OCI-LY7 (cell line): ENCODE data around the gene COBLL1. TPM values are rescaled to one million over a fixed set of nuclear protein-coding genes. Genes with fewer than 3 reads are reported as not detected.

Source experiments
- BruUV-seq: library from RNA; stranded (reverse); fragments of 400-500 nt; replicated peaks from 2 replicates; lab custom pipeline; 2021; lab: Mats Ljungman, UMichigan
- CTCF ChIA-PET: fragments of 300-600 bp; sonication (Branson Sonifier 250); formaldehyde crosslinking; loops from one replicate; lab custom pipeline; 2022; ENCODE audit warnings: antibody characterized with exemption; ENCODE audit not compliant: unreplicated experiment; lab: Charles Lee
- POLR2A ChIA-PET: fragments of 300-600 bp; sonication (Branson Sonifier 250); formaldehyde crosslinking; loops from one replicate; lab custom pipeline; 2022; ENCODE audit warnings: antibody characterized with exemption; lab: Charles Lee
- DNase-seq: peaks from one replicate; pipeline ENCODE4 v3.0.0-alpha.2; 2015; ENCODE audit warnings: low spot score
- H2AFZ ChIP-seq: fragments of 200-600 bp; sonication (generic), shearing (Covaris generic); 2 replicates; pipeline ENCODE4 v1.6.1; 2014; ENCODE audit warnings: mild to moderate bottlenecking, antibody characterized with exemption, low read length, moderate library complexity
- H3K27ac ChIP-seq: fragments of 200-600 bp; sonication (generic); 2 replicates; pipeline ENCODE4 v1.5.1; 2014; ENCODE audit warnings: mixed run types, low read depth, mild to moderate bottlenecking, moderate library complexity, low read length, inconsistent platforms; ENCODE audit not compliant: poor library complexity, severe bottlenecking
- H3K36me3 ChIP-seq: fragments of 200-600 bp; sonication (generic); 2 replicates; pipeline ENCODE4 v1.6.1; 2014; ENCODE audit warnings: mild to moderate bottlenecking, antibody characterized with exemption, low read length, moderate library complexity, mixed read lengths; ENCODE audit not compliant: insufficient read depth
- H3K4me1 ChIP-seq: fragments of 200-600 bp; sonication (generic); 2 replicates; pipeline ENCODE4 v1.5.1; 2014; ENCODE audit warnings: mild to moderate bottlenecking, low read length; ENCODE audit not compliant: insufficient read depth, poor library complexity, severe bottlenecking
- H3K4me2 ChIP-seq: fragments of 200-600 bp; sonication (generic); 2 replicates; pipeline ENCODE4 v1.6.1; 2014; ENCODE audit warnings: mild to moderate bottlenecking, low read length
- H3K4me3 ChIP-seq: fragments of 200-600 bp; sonication (generic); 2 replicates; pipeline ENCODE4 v1.5.1; 2014; ENCODE audit warnings: mild to moderate bottlenecking, low read depth, low read length; ENCODE audit not compliant: poor library complexity, severe bottlenecking
- H3K79me2 ChIP-seq: fragments of 200-600 bp; sonication (generic); 2 replicates; pipeline ENCODE4 v1.6.1; 2016; ENCODE audit warnings: low read depth, mild to moderate bottlenecking, low read length, moderate library complexity, mixed read lengths; ENCODE audit not compliant: insufficient read depth
- H3K9me2 ChIP-seq: fragments of 200-600 bp; sonication (generic); 2 replicates; pipeline ENCODE4 v1.6.1; 2016; ENCODE audit warnings: mild to moderate bottlenecking, low read length, mixed read lengths; ENCODE audit not compliant: insufficient read depth
- H3K9me3 ChIP-seq: fragments of 200-600 bp; sonication (generic); 2 replicates; pipeline ENCODE4 v1.6.1; 2014; ENCODE audit warnings: mild to moderate bottlenecking, mixed run types, low read length, mixed read lengths
- H4K20me1 ChIP-seq: fragments of 200-600 bp; sonication (generic); 2 replicates; pipeline ENCODE4 v1.6.1; 2014; ENCODE audit warnings: mild to moderate bottlenecking, antibody characterized with exemption, low read length, moderate library complexity, mixed read lengths; ENCODE audit not compliant: insufficient read depth
- EZH2phosphoT487 ChIP-seq: fragments of 200-600 bp; sonication (generic); IDR thresholded peaks from 2 replicates; pipeline ENCODE4 v1.6.1; 2018; ENCODE audit warnings: low read depth, borderline replicate concordance, mild to moderate bottlenecking, mixed run types, antibody characterized with exemption, low read length, moderate library complexity, mixed read lengths
- intact Hi-C: fragments of 100-400 bp; cut with micrococcal nuclease; formaldehyde crosslinking; loops from one replicate; pipeline ENCODE4 v1.10.0; 2022; ENCODE audit not compliant: unreplicated experiment
- total RNA-seq, 2 experiments: library from RNA; depleted of rRNA in 1 of 2; stranded (reverse); fragments of >200 nt in 1 of 2; shearing (Covaris generic) in 1 of 2; gene quantifications; 2 replicates each; pipeline ENCODE4 v1.2.3, GENCODE V29; 2014 to 2022
- TF ChIP-seq, protein P1 (sequence below): fragments of 200-600 bp; sonication (generic); conservative IDR thresholded peaks from 2 replicates; pipeline ENCODE4 v1.5.1; 2014; ENCODE audit warnings: mild to moderate bottlenecking, antibody characterized with exemption, low read length, moderate library complexity, mixed read lengths

The COBLL1 gene
- total RNA-seq, 2 experiments from 2014 or later: 0.79 to 40.7 TPM

DNA sequence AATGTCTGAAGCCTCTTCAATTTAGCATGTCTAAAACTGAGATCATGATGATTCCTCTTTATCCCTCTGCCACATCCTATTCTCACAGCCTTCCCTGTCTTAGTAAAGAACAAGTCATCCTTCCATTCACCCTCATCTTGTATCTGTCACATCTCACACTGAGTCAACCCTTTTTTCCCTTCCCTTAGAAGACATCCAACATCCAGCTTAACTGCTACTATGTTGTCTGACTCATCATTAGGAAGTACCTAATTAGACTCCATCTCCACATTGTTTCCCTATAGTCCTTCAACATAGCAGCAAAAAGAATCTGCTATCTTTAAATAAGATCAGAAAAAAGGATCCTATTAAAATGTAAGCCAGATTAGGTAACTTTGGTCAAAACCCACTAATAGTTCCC lies 135.1 kb downstream of the COBLL1 start:
- TF ChIP-seq, protein P1, sequence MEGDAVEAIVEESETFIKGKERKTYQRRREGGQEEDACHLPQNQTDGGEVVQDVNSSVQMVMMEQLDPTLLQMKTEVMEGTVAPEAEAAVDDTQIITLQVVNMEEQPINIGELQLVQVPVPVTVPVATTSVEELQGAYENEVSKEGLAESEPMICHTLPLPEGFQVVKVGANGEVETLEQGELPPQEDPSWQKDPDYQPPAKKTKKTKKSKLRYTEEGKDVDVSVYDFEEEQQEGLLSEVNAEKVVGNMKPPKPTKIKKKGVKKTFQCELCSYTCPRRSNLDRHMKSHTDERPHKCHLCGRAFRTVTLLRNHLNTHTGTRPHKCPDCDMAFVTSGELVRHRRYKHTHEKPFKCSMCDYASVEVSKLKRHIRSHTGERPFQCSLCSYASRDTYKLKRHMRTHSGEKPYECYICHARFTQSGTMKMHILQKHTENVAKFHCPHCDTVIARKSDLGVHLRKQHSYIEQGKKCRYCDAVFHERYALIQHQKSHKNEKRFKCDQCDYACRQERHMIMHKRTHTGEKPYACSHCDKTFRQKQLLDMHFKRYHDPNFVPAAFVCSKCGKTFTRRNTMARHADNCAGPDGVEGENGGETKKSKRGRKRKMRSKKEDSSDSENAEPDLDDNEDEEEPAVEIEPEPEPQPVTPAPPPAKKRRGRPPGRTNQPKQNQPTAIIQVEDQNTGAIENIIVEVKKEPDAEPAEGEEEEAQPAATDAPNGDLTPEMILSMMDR: no peak
- no peak for TF ChIP-seq EZH2phosphoT487
- CTCF ChIA-PET: no interaction called here
- H3K9me3 ChIP-seq: no peaks in the 10 kb centered on the region
- no peaks in the 10 kb centered on the region for H3K36me3 ChIP-seq
- POLR2A ChIA-PET: no interaction called here
- H3K4me1 ChIP-seq: no peaks in the 10 kb centered on the region
- H2AFZ ChIP-seq: no peak overlapping the region
- no peaks in the 10 kb centered on the region for H3K9me2 ChIP-seq
- H3K79me2 ChIP-seq: no peaks in the 10 kb centered on the region
- H3K4me2 ChIP-seq: no peak overlapping the region
- no peak overlapping the region for H3K27ac ChIP-seq
- H4K20me1 ChIP-seq: no peaks in the 10 kb centered on the region
- intact Hi-C loops: no loop called here
- DNase-seq: no peak
- no peak overlapping the region for H3K4me3 ChIP-seq
- no TSS peak for BruUV-seq

DNA sequence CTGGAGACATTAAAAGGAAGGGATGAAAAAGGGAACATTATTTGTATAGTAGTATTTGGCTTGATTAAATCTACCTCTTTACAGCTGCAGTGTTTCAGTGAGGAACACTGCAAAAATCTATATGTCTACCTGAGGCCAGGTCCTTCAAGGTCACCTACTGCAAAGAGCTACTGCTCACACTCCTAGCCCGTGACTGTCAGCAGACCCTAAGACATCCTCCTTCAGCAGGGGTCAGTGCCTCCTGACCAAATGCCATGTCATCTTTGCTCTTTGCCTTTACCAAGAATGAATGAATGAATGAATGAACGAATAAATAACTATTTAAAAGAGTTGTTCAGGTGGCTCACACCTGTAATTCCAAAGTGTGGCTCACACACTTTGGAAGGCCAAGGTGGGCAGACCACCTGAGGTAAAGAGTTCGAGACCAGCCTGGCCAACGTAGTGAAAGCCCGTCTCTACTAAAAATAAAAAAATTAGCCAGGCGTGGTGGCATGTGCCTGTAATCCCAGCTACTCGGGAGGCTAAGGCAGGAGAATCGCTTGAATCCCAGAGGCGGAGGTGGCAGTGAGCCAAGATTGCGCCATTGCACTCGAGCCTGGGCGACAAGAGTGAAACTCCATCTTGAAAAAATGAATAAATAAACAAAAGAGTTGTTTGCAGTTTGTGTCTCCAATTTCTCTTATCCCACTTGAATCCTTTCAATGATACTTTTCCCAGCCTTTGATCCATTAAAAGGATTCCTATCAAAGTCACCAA lies 136.0 kb downstream of the COBLL1 start:
- DNase-seq: no peak
- POLR2A ChIA-PET: no interaction called here
- intact Hi-C loops: no loop called here
- Histone ChIP-seq H3K9me2 (no peaks in the 10 kb centered on the region), H3K4me3 (no peak overlapping the region), H3K27ac (no peak overlapping the region), H2AFZ (no peak overlapping the region), H4K20me1 (no peaks in the 10 kb centered on the region), H3K4me2 (no peak overlapping the region), H3K79me2 (no peaks in the 10 kb centered on the region), H3K4me1 (no peaks in the 10 kb centered on the region), H3K9me3 (no peaks in the 10 kb centered on the region), H3K36me3 (no peaks in the 10 kb centered on the region)
- CTCF ChIA-PET: no interaction called here
- no TSS peak for BruUV-seq
- TF ChIP-seq EZH2phosphoT487: no peak
- TF ChIP-seq, protein P1: no peak
